GM21576 (cell line): ENCODE data around the gene CD81.
A peak's percentile ranks its signal among the peaks of the same experiment; 100 is the strongest.

Experiments used
- ATAC-seq: cut with Tn5 transposase; IDR thresholded peaks from one replicate; pipeline ENCODE4 v1.9.1; 2021; ENCODE audit warnings: mild to moderate bottlenecking, moderate library complexity; ENCODE audit not compliant: unreplicated experiment

The CD81 gene

GRCh38 chr11:2374456-2375201 is 2.5 kb upstream of the CD81 start:
- ATAC-seq: no peak

- ATAC-seq: no peak
Measured at GRCh38 chr11:2375341-2375853, 1.7 kb upstream of the CD81 start.

- no peak for ATAC-seq
Measured at GRCh38 chr11:2375964-2376551, 1.1 kb upstream of the CD81 start.

- no peak for ATAC-seq
Measured at GRCh38 chr11:2377511-2378443, 667 bp downstream of the CD81 start.

- no peak for ATAC-seq
Measured at GRCh38 chr11:2378527-2379210, 1.6 kb downstream of the CD81 start.

GRCh38 chr11:2379466-2380174 is 2.5 kb downstream of the CD81 start:
- no peak for ATAC-seq

GRCh38 chr11:2380396-2380795 is 3.3 kb downstream of the CD81 start:
- no peak for ATAC-seq

- no peak for ATAC-seq
Measured at GRCh38 chr11:2380807-2381350, 3.8 kb downstream of the CD81 start.

- ATAC-seq: no peak
Measured at GRCh38 chr11:2381494-2382128, 4.5 kb downstream of the CD81 start.

- ATAC-seq: no peak
Measured at GRCh38 chr11:2382129-2382517, 5.0 kb downstream of the CD81 start.

GRCh38 chr11:2382936-2383851 is 6.1 kb downstream of the CD81 start:
- ATAC-seq: no peak

GRCh38 chr11:2383852-2384804 is 7.0 kb downstream of the CD81 start:
- no peak for ATAC-seq

- peak; percentile 36 for ATAC-seq
Measured at GRCh38 chr11:2385156-2386151, 8.3 kb downstream of the CD81 start.

- no peak for ATAC-seq
Measured at GRCh38 chr11:2386591-2386990, 9.5 kb downstream of the CD81 start.

GRCh38 chr11:2387266-2387987 is 10.3 kb downstream of the CD81 start:
- no peak for ATAC-seq
